ENCODE data around the gene BLVRA. TPM values are rescaled to one million over a fixed set of nuclear protein-coding genes. Genes with fewer than 3 reads are reported as not detected.
"Not testable (repeated sequence)": the region's sequence is repeated elsewhere in the genome, so short reads cannot be mapped to it uniquely, and the experiment has no call there.

BLVRA gene
- total RNA-seq, 2 donors from 2014 or later: 29.6 to 54.8 TPM

DNA sequence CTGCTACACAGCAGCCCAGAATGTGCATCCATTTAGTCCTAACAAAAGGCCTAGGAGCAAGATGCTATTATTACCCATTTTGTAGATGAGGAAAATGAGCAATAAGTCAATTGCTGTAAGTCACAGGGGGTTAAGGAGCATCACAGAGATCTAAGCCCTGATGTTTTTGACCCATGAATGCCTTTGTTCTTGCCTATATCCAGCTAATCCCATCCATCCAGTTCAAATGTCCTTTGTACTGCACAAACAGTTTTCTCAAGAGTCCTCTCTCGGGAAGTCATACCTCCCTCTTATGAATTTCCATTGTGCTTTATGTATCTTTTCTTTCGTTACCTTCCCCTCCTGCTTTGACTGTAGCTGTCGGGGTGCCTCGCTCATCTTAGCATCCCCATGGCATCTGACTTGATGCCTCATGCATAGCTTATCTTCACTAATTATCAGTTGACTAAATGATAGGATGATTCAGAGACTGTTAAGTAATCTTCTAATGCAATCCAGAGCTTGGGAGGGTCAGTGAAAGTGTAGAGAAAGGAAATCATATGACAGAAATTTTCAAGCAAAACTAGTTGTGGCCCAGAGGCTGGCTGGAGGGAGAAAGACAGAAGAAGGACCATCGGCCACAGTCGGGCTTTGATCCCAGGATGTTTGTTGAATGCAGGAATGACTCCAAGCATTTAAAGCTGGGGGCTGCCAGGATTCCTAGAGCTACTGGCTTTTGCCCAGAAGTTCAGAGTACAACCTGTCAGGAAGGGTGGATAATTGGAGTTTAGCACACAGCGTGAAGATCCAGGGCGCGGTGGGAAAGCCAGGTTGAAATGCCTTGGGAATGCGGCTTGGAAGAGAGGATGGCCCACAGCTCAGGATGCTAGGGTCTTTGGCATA, 23.5 kb downstream of the BLVRA start:
- TF ChIP-seq, protein P1, sequence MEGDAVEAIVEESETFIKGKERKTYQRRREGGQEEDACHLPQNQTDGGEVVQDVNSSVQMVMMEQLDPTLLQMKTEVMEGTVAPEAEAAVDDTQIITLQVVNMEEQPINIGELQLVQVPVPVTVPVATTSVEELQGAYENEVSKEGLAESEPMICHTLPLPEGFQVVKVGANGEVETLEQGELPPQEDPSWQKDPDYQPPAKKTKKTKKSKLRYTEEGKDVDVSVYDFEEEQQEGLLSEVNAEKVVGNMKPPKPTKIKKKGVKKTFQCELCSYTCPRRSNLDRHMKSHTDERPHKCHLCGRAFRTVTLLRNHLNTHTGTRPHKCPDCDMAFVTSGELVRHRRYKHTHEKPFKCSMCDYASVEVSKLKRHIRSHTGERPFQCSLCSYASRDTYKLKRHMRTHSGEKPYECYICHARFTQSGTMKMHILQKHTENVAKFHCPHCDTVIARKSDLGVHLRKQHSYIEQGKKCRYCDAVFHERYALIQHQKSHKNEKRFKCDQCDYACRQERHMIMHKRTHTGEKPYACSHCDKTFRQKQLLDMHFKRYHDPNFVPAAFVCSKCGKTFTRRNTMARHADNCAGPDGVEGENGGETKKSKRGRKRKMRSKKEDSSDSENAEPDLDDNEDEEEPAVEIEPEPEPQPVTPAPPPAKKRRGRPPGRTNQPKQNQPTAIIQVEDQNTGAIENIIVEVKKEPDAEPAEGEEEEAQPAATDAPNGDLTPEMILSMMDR (IDR thresholded peaks at IDR 0.05): no peak
- H3K36me3 ChIP-seq: no peaks in the 10 kb centered on the region
- no peaks in the 10 kb centered on the region for H3K4me1 ChIP-seq
- no peak for DNase-seq (ENCODE audit: low spot score)
- H3K4me3 ChIP-seq: no peak overlapping the region
- no peak overlapping the region for H3K27ac ChIP-seq
- H3K27me3 ChIP-seq: no peaks in the 10 kb centered on the region
- H3K9me3 ChIP-seq: no peaks in the 10 kb centered on the region

DNA sequence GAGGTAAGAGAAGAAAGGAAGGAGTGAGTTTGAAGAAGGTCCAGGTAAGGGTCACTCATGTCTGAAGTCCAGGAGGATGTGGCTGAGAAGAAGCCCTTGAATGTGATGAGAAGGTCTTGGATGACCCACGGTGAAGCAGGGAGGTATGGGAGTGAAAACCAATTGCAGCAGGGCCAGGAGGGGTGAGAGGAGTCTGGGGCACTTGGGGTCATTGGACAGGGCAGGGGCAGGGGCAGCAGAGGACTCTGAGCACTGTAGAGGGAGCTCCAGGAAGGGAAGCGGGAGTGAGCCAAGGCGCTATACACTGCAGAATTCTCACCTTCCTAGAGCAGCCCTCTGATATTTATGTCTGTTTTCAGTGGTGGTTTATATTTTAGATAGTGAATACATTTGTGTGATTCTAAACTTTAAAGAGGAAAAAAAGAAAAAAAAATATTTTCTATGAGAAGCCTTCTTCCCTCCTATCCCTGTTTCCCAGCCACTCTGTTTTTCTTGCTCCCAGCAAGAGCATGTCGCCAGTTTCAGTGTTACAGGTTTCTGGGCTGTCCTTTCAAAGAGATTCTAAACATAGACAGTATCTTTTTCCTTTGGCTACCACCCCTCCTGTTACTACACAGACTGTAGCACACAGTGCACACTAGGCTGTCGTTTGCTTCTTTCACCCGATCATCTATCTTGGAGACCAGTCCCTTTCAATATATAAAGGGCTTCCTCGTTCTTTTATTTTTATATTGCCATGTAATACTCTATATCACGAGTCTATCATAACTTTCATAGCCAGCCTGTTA, 24.5 kb downstream of the BLVRA start:
- no peaks in the 10 kb centered on the region for H3K4me1 ChIP-seq

DNA sequence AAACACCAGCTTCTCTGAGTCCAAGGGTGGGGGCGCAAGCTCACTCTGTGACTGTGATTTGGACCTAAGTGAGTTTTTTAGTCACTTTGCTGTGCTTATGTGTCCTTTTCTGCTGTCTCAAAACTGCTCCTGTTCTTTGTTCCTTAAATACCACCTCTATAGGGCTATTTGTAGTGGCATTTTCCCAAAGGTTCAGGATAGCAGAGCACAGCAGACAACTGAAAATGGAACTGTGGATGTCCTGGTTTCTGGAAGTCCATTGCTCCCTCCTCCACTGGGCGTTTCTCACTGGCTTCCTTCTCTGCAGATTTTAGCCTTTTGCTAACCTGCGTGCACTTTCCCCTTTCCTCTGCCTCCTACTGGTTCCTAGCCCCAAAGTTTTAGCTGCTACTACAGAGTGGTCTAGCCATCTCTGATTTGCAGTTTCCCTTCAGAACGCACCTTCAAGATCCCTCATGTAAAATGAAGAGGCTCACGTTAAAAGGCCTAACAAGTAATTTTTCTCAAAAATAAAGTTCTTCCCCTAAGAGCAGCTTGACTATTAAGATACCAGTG, 25.6 kb downstream of the BLVRA start:
- no peaks in the 10 kb centered on the region for H3K27me3 ChIP-seq
- H3K36me3 ChIP-seq: peaks cover 8% of the 10 kb centered on the region
- H3K4me3 ChIP-seq: no peak overlapping the region
- no peak for DNase-seq (ENCODE audit: low spot score)
- H3K9me3 ChIP-seq: no peaks in the 10 kb centered on the region
- no peaks in the 10 kb centered on the region for H3K4me1 ChIP-seq
- TF ChIP-seq, protein P1 (IDR thresholded peaks at IDR 0.05): no peak
- H3K27ac ChIP-seq: no peak overlapping the region

More for the DNA sequence above, 24.5 kb downstream of the BLVRA start:
- H3K9me3 ChIP-seq: no peaks in the 10 kb centered on the region
- H3K27ac ChIP-seq: no peak overlapping the region
- TF ChIP-seq, protein P1 (IDR thresholded peaks at IDR 0.05): no peak
- DNase-seq (ENCODE audit: low spot score): no peak
- H3K36me3 ChIP-seq: peaks cover 3% of the 10 kb centered on the region
- H3K4me3 ChIP-seq: no peak overlapping the region
- no peaks in the 10 kb centered on the region for H3K27me3 ChIP-seq

DNA sequence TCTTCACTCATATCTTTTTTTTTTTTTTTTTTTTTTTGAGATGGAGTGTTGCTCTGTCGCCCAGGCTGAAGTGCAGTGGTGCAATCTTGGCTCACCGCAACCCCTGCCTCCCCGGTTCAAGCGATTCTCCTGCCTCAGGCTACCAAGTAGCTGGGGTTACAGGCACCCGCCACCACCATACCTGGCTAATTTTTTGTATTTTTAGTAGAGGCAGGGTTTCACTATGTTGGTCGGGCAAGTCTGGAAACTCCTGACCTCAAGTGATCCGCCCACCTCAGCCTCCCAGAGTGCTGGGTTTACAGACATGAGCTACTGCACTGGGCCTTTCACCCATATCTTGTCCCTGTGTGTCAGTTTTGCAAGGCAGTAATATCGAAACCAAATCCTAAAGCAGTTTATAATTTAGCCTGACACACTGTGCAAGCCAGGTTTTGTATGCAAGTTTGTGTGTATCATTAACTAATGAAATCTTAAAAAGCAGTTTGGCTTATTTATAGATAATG, 26.2 kb downstream of the BLVRA start:
- H3K27ac ChIP-seq; H3K4me3 ChIP-seq; DNase-seq (ENCODE audit: low spot score); H3K9me3 ChIP-seq; H3K27me3 ChIP-seq; H3K4me1 ChIP-seq: not testable (repeated sequence)
- peaks cover 13% of the 10 kb centered on the region for H3K36me3 ChIP-seq

DNA sequence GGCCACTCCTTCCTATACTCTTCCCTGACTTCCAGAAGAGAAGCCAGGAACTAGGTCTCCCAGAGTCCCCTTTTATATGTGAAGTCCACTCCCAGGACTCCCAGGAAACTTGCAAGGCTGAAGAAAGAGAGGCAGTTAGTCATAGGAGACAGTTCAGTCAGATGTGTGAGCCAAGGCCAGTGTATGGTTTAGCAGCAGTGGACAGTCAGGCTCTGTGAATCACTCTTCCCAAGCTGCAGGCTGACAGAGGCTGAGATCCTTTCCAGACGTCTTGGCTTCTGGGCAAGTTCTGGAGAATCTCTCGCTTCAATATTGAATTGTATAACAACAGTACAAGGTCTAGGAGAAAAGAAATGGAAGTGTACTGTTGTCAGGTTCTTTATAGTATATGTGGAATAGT, 26.9 kb downstream of the BLVRA start:
- no peaks in the 10 kb centered on the region for H3K9me3 ChIP-seq
- peak; percentile 60 for DNase-seq (ENCODE audit: low spot score)
- H3K27me3 ChIP-seq: no peaks in the 10 kb centered on the region
- no peak overlapping the region for H3K4me3 ChIP-seq
- H3K27ac ChIP-seq: no peak overlapping the region
- no peaks in the 10 kb centered on the region for H3K4me1 ChIP-seq
- TF ChIP-seq, protein P1 (IDR thresholded peaks at IDR 0.05): no peak
- H3K36me3 ChIP-seq: peaks cover 17% of the 10 kb centered on the region

DNA sequence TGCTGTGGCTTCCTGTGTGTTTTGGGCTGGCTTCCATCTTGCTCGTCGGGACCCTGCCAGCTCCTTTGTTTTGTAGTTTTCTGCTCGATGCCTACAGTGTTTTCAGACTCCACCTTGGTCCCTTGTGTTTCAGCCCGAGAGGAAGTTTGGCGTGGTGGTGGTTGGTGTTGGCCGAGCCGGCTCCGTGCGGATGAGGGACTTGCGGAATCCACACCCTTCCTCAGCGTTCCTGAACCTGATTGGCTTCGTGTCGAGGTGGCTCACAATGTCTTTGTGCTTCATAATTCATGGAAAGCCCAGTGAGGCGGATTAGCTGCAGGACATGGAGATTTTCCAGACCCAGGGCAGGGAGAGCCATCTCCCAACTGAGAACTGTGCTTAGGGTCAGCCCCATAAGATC, 29.3 kb downstream of the BLVRA start:
- H3K4me1 ChIP-seq: no peaks in the 10 kb centered on the region
- no peak for DNase-seq (ENCODE audit: low spot score)
- no peak overlapping the region for H3K27ac ChIP-seq
- H3K36me3 ChIP-seq: peaks cover 35% of the 10 kb centered on the region
- TF ChIP-seq, protein P1 (IDR thresholded peaks at IDR 0.05): no peak
- no peak overlapping the region for H3K4me3 ChIP-seq
- no peaks in the 10 kb centered on the region for H3K27me3 ChIP-seq
- H3K9me3 ChIP-seq: no peaks in the 10 kb centered on the region
